Measurements from ENCODE around the gene FZD1.

FZD1 gene

DNA sequence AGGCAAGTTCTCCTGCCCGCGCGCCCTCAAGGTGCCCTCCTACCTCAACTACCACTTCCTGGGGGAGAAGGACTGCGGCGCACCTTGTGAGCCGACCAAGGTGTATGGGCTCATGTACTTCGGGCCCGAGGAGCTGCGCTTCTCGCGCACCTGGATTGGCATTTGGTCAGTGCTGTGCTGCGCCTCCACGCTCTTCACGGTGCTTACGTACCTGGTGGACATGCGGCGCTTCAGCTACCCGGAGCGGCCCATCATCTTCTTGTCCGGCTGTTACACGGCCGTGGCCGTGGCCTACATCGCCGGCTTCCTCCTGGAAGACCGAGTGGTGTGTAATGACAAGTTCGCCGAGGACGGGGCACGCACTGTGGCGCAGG, 1.4 kb downstream of the FZD1 start:
- no peak for DNase-seq

DNA sequence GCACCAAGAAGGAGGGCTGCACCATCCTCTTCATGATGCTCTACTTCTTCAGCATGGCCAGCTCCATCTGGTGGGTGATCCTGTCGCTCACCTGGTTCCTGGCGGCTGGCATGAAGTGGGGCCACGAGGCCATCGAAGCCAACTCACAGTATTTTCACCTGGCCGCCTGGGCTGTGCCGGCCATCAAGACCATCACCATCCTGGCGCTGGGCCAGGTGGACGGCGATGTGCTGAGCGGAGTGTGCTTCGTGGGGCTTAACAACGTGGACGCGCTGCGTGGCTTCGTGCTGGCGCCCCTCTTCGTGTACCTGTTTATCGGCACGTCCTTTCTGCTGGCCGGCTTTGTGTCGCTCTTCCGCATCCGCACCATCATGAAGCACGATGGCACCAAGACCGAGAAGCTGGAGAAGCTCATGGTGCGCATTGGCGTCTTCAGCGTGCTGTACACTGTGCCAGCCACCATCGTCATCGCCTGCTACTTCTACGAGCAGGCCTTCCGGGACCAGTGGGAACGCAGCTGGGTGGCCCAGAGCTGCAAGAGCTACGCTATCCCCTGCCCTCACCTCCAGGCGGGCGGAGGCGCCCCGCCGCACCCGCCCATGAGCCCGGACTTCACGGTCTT, 1.9 kb downstream of the FZD1 start:
- no peak for DNase-seq

DNA sequence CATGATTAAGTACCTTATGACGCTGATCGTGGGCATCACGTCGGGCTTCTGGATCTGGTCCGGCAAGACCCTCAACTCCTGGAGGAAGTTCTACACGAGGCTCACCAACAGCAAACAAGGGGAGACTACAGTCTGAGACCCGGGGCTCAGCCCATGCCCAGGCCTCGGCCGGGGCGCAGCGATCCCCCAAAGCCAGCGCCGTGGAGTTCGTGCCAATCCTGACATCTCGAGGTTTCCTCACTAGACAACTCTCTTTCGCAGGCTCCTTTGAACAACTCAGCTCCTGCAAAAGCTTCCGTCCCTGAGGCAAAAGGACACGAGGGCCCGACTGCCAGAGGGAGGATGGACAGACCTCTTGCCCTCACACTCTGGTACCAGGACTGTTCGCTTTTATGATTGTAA, 2.5 kb downstream of the FZD1 start:
- DNase-seq = no peak

DNA sequence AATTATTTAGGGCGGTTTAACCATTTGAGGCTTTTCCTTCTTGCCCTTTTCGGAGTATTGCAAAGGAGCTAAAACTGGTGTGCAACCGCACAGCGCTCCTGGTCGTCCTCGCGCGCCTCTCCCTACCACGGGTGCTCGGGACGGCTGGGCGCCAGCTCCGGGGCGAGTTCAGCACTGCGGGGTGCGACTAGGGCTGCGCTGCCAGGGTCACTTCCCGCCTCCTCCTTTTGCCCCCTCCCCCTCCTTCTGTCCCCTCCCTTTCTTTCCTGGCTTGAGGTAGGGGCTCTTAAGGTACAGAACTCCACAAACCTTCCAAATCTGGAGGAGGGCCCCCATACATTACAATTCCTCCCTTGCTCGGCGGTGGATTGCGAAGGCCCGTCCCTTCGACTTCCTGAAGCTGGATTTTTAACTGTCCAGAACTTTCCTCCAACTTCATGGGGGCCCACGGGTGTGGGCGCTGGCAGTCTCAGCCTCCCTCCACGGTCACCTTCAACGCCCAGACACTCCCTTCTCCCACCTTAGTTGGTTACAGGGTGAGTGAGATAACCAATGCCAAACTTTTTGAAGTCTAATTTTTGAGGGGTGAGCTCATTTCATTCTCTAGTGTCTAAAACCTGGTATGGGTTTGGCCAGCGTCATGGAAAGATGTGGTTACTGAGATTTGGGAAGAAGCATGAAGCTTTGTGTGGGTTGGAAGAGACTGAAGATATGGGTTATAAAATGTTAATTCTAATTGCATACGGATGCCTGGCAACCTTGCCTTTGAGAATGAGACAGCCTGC, 3.1 kb downstream of the FZD1 start:
- DNase-seq = no peak

DNA sequence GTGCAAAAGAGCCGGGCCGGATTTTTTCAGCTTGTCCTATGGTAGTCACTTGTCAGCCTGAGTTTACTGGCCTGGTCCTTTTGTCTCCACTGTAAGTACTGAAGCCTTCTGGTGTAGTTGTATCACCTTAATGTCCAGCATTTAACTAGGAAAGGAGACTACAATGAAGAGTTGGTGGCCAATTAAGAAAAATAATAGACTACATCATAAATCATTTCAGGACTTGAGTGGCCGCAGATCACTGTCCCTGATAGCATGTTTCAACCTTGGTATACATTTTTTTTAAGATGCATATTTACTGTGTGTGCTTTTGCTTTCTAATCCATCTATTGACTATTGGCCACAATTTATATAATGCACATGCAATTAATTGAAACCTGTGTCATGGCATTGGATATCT, 6.1 kb downstream of the FZD1 start:
- DNase-seq = no peak

DNA sequence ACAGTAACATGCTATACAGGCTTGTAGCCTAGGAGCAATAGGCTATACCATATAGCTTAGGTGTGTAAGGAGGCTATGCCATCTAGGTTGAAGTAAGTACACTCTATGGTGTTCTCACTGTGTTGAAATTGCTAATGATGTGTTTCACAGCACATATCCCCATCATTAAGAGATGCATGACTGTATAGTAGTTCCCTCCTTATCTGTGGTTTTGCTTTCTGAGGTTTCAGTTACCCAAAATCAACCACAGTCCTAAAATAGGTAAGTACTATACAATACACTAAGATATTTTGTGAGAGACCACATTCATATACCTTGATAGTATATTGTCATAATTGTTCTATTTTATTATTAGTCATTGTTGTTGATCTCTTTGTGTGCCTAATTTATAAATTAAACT, 12.7 kb downstream of the FZD1 start:
- DNase-seq = no peak

DNA sequence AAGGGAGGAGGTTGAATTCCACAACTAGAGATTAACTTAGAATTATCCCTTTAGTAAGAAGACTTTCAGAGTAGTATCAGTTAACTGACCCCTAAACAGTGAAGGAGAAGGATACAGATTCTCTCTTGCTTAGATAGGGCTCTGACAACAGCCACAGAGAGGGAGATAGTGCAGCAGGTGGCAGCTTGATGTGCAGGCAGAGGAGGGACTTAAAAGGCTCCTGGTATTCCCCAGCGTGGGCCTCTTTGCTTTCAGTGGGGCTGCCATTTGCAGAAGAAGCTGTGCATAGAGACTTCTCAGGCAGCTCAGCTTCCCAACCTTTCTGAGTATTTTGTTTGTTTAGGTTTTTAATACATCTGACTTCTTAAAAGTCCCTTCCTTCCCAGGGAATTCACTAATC, 16.0 kb downstream of the FZD1 start:
- DNase-seq = no peak

DNA sequence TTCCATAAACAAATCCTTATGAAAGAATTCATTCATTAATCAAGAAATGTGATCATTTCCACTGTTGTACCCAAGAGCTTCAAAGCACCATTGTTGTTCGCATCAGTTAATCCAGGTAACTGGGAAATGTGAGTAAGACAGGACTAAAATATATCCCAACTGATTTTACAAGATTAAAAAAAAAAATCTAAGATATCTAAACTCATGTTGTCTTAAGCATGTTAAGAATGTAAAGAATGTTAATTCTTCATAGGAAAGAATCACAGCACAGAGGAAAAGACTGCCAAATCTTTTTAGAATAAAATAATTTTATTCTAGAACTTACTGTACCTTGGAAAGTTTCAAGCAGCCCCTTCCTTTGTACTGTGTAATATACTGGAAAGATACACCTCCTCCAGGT, 16.4 kb downstream of the FZD1 start:
- no peak for DNase-seq

DNA sequence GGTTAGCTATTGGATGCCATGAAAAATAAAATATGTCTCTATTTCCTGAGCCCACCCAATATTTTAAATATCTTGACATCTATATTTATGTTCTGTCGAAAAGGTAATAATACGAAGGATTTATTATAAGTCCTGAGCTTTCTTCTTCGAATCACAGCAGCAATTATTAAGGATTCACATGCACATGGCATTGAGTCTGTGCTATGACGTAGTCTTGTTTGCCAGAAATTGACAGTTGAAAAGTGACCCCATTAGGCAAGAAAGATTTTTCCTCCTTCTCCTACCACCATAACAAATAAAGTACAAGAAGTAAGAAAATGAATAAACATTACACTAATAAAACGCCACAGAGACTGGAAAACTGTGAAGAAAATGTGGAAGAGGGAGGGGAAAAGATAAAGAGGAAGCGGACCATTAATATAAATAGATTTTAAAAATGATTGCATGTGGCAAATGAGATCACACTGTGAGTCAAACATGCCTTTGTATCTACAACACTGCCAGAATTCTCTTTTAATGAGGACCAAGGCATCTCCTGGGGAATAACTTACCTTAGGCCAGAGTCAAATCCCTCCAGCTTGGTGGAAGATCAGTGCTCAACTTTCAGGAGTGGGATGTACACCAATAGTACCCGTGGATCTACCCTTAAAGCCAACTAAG, 21.6 kb downstream of the FZD1 start:
- DNase-seq = no peak

DNA sequence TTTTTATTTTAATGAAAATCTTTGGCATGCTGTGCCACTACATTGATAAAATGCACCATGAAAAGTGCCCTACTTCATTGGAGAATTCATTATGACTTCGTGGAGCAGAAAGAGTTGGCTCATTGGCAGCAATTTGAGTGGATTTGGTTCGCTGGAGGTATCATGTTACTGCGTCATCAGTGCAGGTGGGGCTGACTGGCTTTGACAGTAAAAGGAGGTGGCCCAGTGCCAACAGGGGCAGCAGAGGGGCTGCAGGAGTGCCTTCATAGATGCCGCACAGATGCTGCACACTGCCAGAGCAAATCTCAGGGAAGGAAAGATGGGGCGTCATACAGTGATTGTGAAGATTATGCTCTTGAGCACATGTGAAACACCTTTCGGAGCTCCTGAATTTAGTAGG, 22.2 kb downstream of the FZD1 start:
- DNase-seq = no peak

DNA sequence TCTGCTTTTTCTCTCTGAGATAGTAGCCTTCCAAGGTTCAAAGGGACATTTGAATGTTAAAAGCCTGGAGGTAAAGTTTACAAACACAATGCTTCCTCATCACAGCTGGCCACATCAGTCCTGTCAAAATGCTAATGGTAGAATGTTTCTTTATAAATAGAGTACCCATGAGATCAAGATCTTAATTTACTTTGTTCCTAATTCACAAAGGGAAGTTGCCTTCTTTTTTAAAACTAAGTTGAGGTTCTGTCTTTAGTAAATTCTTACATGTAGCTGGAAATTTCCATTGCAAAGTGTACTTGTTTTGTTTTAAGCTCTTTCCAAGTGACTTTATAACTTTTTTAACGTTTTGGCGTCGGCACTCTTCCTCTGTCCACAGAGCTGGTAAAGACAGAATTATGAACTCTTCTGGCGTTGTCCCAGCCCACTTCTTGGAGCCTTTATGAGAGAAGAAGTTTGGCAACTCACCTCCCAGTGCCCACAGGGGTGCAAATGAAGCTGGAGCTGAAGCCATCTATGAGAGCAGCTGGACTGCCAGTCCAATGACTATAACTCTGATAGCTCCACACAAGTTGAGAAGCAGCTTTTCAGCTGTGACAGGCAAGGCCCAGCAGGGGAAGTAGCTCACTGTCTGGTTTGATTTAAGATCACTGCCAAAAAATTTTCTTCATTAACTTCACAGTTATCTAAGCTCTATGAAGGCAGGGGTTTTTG, 23.3 kb downstream of the FZD1 start:
- DNase-seq = no peak

DNA sequence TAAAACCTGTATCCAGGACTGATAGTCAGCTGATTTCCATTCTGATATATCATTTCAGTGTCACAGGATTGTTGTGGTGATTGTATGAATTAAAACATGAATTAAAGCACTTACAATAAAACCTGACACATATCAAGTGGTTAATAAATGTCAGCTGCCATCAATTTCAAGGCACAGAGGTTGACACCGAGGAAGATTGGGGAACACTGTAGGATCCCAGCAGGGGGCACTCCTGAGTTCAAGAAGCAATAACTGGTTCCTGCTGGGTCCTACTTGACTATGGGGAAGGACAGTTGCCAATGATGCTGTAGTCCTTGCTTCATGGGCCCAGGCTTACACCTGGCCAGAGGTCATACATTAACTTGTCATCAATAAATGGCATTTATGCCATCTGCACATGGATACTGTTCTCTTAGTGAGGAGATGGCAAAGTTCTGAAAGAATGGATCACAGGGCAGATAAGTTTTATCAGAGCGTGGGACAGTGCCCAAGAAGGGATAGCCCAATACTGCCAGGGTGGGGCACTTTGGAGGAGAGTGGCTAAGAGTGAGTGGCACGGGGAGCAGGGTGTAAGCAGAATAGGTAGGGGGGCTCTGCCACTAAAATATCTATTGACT, 24.1 kb downstream of the FZD1 start:
- peak; percentile 23 to 26 for DNase-seq

DNA sequence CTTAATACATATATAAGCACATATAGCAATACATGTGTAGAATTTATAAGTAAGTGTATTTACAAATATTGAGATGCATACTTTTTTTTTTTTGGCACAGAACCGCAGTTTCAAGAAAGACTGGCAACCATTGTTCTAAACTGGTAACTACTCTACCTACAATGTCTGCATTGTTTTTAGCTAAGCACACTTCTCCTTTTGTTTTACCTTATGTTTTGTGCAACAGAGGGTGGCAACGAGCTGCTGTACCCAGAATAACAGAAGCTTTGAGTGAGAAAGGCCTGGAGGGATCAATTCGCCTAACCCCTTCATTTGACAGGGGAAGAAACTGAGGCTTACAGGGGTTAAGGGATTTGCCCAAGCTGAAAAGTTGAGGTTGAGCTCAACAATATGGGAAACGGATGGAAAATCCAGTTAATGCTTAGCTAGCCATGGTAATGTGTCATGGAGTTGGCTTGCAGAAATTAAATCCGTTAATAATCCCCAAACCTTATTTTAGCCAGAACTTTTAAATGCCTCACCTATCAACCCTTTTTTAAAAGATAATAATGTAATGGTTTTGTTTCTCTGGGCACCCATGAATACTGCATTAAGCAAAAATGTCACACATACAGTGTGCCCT, 25.5 kb downstream of the FZD1 start:
- DNase-seq = no peak

DNA sequence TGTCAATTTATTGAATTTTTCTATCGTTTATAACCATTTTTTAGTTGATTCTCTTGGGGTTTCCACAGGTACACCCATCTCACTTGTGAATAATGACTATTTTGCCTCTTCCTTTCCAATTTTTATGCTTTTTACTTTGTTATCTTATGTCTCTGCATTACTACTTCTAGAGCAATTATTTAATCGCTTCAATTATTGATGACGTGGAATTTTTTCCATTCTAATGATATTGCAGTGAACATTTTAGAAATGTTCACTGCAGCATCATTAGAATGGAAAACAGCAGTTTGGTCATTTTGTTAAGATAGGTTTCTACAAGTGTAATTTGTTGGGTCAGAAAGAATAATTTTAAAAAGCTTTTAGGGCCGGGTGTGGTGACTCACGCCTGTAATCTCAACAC, 27.1 kb downstream of the FZD1 start:
- no peak for DNase-seq

DNA sequence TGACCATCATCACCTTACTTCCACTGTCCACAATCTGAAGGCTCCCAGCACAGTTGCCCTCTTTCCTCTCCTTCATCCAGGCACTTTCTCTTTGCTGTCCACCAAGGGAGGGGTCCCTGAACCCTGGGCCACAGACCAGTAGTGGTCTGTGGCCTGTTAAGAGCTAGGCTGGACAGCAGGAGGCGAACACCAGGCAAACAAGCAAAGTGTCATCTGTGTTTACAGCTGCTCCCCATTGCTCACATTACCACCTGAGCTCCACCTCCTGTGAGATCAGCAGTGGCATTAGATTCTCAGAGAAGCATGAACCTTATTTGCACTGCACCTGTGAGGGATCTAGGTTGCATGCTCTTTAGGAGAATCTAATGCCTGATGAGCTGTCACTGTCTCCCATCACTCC, 27.7 kb downstream of the FZD1 start:
- DNase-seq = no peak

DNA sequence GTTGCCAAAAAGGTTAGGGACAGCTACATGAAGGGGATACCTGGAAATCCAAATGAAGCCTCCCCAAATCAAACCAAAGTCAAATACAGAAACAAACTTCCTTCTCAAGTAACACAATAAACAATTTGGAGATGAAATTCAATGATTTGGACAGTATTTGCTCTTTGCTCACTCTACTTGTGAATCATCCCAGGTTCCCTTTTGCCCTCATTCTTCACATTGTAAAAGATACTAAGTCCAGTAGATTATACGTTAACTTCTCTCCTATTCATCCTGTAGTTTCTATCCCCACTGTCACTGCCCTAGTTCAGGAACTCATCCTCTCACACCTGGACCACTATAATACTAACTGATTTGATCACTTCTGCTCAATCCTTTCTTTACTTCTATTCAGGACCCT, 28.3 kb downstream of the FZD1 start:
- DNase-seq = no peak

DNA sequence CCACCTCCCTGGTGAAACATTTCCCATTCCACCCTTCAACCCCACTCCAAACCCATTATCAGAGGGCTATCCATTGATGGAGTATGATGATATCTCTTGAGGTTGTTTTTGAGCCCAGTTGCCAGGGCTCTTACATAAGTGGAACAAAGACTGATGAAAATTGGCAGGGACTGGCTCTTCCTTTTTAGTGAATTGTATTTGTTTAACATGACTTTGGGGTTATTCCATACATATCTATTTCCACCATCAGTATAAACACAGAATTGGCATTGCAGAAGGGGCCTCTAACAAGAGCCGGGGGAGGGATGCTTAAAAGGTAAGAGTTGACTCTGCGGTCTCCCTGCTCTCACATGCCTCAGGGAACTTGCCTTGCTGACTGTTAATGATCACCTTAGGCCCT, 28.9 kb downstream of the FZD1 start:
- DNase-seq = no peak

DNA sequence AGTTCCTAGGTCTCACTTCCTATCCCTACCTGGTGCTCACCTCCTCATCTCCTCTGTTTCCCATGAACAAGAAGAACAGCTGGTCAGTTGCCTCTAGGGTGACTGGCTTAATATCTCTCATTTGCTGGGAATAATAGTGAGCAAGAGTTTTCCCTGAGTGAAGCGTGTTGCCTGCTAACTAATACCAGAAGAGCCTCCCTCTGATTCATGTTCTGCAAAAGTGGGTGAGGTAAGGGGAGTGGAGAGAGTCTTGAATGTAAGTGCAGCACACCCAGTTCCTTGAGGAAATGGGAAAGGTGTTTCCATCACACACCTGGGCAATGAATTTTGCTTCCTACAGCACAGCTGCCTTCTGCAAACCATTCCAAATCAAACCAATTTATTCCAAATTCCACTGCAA, 29.6 kb downstream of the FZD1 start:
- no peak for DNase-seq

DNA sequence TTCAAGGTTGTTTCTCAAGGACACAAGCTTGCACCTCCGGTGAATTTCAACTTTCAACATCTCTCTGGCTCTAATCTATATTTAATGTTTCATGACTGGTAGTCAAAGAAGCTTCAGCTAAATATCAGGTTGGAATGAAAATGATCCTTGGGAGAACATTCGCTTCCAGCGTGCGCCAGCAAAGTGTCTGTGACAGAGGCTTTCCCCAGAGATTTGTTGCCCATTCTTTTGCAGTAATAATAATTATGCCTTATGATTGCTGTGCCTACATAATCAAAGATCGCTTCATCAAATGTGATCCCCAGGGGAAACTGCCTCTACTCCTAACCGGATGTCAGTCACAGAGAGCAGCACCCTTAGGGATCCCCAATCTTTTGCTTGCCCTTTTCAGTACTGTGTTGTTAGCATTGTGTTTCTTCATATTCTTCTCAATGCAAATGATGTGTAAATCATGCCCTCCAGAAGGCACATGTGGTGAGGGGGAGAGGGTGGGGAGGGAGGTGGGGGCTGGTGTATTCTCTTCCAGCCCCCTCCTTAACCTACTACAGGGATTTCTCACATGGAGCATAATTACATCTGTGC, 30.5 kb downstream of the FZD1 start:
- no peak for DNase-seq

DNA sequence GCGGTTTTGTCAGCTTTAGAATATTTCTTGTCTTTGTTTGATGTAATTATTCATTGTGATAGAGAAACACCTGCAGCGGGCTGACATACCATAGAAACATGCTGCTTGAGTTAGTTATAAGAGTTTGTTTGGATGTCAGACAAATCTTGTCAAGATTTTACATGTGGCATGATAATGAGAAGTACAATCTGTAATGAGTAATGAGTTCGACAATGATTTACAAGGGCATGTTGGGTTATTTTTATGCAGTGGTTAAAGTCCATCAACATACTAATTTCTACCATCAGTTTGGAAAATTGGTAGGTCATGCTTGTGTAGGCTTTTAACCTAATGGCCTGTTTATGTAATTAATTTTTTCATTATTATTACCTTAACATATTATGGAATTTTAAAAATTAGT, 31.3 kb downstream of the FZD1 start:
- no peak for DNase-seq

DNA sequence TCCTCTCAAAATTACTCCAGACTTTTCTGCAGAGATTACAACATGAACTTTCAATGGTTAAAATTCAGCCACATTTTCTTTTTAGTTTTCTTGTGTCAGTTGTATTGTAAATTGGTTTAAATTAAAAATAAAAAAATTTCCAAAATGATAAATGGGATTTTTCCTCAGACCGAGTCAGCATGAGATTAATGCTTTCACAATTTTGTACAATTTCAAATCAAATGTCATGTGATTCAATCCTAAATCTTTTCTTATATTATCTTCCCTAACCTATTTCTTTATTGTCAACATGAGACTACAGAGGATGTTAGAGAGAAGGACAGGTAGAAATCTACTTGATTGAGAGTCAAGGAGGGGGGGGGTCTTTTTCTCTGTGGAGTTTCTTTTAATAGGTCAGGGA, 33.7 kb downstream of the FZD1 start:
- no peak for DNase-seq

DNA sequence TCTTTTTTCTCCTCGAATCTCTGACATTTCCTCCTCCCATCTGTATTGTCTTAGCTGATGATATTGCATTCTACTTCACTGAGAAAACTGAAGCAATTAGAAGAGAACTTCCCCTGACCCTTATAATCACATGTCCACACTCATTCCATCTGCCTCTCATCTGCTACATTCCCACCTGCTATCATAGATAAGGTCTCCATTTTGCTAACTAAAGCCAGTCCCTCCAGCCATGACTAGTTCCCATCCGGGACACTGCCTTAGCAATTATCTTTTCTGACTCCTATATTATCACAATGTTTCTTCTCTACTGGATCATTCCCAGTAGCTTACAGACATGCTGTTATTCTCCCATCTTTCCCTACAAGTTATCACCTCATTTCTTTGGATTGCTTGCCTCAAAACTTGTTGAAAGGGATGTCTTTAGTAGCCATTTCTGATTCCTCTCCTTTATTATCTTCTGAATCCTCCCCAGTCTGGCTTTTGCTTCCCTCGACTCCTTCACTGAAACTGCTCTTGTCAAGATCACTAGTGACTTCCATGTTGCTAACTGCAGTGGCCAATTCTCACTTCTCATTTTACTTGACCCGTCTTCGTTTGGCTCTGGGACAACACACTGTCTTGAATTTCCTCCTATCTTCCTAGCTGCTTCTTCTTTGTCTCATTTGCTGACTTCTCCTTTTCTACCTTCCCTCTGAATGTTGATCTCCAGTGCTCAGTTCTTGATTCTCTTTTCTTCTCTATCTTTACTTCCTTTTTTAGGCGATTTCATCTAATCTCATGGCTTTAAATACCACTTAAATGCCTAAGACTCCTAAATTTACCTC, 35.9 kb downstream of the FZD1 start:
- DNase-seq = no peak

All from activated CD4-positive, alpha-beta T cell treated with anti-CD3 and anti-CD28 coated beads, Interleukin-2, amount 50 U/mL, for 48 hours (primary cell).